GM10266 (cell line): ENCODE results near the gene KLHL35.

Source experiments
- DNase-seq: peaks from one replicate; pipeline ENCODE4 v3.0.0; 2012; ENCODE audit errors: extremely low spot score
- TF ChIP-seq, protein P1 (sequence below): IDR thresholded peaks from 2 replicates; pipeline ENCODE4 v1.5.1; 2012; ENCODE audit warnings: mild to moderate bottlenecking, low read depth; ENCODE audit not compliant: control insufficient read depth, insufficient read depth; ENCODE audit errors: missing control alignments

Gene KLHL35

DNA sequence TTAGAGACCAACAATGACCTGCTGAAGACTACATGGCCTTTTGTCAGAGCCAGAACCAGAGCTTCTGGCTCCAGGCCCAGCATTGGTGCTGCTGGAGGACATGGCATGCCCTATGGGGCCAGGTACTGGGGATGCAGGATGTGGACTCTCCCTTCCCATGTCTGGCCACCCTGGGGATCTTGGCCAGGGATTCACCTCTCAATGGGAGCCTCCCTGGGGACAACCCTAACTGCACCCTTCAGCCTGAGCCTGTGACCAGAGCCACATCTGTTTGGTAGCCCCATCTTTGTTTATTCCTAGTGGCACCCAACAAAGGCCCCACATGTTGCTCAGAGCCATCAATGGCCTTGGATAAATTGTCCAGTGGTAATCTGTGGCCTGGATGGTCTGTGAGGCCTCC, 5.8 kb downstream of the KLHL35 start:
- no peak for DNase-seq
- TF ChIP-seq, protein P1, sequence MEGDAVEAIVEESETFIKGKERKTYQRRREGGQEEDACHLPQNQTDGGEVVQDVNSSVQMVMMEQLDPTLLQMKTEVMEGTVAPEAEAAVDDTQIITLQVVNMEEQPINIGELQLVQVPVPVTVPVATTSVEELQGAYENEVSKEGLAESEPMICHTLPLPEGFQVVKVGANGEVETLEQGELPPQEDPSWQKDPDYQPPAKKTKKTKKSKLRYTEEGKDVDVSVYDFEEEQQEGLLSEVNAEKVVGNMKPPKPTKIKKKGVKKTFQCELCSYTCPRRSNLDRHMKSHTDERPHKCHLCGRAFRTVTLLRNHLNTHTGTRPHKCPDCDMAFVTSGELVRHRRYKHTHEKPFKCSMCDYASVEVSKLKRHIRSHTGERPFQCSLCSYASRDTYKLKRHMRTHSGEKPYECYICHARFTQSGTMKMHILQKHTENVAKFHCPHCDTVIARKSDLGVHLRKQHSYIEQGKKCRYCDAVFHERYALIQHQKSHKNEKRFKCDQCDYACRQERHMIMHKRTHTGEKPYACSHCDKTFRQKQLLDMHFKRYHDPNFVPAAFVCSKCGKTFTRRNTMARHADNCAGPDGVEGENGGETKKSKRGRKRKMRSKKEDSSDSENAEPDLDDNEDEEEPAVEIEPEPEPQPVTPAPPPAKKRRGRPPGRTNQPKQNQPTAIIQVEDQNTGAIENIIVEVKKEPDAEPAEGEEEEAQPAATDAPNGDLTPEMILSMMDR = no peak

DNA sequence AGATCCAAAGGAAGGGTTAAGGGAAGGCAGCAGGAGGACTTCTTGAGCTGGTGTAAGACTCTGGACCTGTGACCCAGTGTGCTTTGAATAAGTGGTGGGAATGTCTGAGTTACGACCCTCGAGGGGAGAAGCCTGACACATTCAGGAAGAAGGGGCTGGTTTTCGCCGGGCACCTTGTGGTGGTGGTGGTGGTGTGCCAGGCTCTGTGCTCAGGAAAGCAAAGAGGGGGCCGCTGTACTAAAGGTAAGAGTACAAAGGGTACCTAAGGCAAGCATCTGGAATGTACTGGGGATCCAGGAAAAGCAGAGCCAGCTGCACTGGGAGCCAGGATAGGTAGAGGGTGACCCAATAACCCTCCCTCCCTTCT, 6.3 kb downstream of the KLHL35 start:
- no peak for DNase-seq
- TF ChIP-seq, protein P1 = no peak

DNA sequence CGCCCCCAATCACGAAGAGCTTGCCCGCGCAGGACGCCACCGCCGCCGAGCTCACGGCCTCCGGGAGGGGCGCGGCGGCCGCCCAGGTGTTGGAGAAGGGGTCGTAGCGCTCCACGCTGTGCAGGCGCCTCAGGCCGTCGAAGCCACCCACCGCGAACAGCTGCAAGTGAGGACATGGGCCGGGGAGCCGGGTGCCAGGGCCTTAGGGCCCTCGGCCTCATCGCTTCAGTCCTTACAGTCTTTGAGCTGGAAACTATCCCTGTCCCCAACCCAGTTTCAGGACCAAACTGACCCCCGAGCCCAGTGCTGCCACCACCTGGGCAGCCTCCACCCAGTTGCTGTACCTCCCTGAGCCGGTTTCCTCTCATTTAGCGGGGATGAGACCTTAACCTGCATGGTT, 7.6 kb downstream of the KLHL35 start:
- TF ChIP-seq, protein P1 = peak; percentile 16
- DNase-seq = peak; percentile 53

DNA sequence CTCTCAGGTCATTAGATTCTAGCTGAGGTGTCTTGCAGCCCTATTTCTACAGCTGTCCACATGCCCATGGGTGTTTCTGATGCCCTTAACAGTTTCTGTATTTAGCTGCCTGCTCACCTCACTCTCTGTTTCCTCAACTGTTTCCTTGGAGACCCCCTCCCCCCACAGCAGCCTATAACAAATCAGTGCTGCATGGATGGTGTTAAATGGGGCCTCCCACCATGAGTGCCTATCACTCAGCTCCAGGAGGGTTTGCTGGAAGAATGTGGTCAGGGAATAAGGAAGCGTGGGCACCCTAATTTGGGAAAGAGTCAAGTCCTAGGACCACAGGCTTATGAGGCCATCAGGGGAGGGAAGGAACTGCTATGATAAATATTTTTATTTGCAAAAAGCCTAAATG, 8.6 kb downstream of the KLHL35 start:
- no peak for DNase-seq
- TF ChIP-seq, protein P1 = no peak

DNA sequence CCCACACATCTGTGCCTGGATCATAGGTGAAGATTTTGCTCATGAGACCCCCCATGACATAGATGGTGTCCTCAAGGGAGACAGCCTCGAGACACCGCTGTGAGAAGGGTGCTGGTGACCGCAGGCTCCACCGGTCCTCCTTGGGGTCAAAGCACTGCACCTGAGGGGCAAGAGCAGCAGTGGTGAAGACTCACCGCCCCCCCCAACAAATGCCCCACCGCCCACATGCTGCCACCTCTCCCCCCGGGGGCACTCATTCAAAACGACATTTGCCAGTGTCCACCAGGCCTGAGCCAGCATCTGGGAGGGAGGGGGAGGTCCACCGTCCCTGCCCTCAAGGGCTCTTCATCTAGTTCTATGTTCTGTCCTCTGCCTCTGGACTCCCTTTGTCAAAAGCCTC, 9.3 kb downstream of the KLHL35 start:
- DNase-seq = no peak

DNA sequence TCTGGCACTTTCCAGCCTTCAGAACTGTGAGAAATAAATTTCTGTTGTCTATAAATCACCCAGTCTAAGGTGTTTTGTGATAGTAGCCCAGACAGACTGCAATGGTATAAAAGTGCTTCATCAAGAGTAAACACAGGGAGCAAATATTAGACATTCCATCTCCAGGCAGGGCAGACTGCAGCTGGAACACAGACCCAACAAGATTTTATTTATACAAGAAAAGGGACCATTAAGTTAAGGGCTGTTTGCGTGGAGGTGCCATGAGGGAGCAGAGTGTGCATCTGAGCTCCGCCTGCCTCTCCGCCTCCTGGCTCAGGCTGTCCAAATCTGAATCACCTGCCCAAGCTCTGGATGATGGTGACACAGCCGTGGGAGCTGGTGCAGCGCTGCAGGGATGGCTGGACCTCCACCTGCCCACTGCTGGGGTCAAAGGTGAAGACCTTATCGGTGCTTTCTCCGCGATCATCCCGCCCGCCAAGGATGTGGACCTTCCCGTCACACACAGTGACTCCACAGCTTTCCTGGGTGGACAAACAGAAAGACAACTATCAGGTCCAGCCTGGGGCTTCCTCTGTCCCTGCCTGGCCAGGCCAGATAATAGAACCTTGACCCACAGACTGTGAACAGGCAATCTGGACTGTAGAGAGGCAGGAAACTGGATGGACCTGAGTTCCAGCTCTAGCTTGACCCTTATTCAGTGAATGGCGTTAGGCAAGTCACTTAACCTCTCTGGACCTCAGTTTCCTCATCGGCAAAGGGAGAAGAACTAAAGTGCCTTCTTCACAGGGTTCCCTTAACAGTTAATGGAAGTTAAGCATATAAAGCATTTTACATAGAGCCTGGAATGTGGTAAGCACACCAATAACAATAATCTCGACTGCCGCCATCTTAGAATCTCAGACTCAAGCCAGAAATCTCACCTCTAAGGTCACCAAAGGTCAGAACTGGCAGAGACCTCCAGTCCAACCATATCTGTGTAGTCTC, 10.5 kb downstream of the KLHL35 start:
- no peak for DNase-seq
- TF ChIP-seq, protein P1 = no peak

More for the DNA sequence above, 9.3 kb downstream of the KLHL35 start:
- TF ChIP-seq, protein P1 = no peak

DNA sequence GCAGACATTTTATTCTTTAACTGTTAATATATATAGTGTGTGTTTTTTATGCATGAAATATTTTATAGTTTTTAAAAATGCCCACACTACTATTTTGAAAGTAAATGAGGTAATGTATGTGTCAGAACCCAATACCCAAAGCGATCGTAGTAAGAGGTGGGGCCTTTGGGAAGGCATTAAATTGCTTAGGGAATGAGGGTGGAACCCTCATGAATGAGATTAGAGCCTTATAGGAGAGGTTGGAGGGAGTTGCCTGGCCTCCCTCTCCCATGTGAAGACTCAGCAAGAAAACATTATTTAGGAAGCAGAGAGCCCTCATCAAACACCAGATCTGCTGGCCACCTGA, 11.1 kb downstream of the KLHL35 start:
- TF ChIP-seq, protein P1 = no peak
- DNase-seq = no peak
